Neuronal stem cell (in vitro differentiated cells): ENCODE measurements around the gene PDCD1.

Experiments
- DNase-seq: peaks from one replicate; pipeline ENCODE4 v3.0.0-alpha.2; 2013; ENCODE audit warnings: low spot score
- H2AFZ ChIP-seq: one replicate; pipeline ENCODE4 v1.6.1; 2013; ENCODE audit warnings: mild to moderate bottlenecking, low read length, inconsistent platforms
- H2AK5ac ChIP-seq: 2 replicates; pipeline ENCODE4 v1.6.1; 2013; ENCODE audit warnings: low read depth, mild to moderate bottlenecking, inconsistent platforms, low read length, moderate library complexity, mixed read lengths
- H2BK120ac ChIP-seq: 2 replicates; pipeline ENCODE4 v1.6.1; 2013; ENCODE audit warnings: low read depth, mild to moderate bottlenecking, inconsistent platforms, low read length, moderate library complexity, mixed read lengths
- H2BK12ac ChIP-seq: one replicate; pipeline ENCODE4 v1.6.1; 2013; ENCODE audit warnings: low read length, inconsistent platforms
- H2BK15ac ChIP-seq: 2 replicates; pipeline ENCODE4 v1.6.1; 2013; ENCODE audit warnings: mild to moderate bottlenecking, low read length, inconsistent platforms, mixed read lengths
- H2BK5ac ChIP-seq: one replicate; pipeline ENCODE4 v1.6.1; 2013; ENCODE audit warnings: inconsistent platforms, mild to moderate bottlenecking, low read length, moderate library complexity
- H3K14ac ChIP-seq: one replicate; pipeline ENCODE4 v1.6.1; 2013; ENCODE audit warnings: low read length, inconsistent platforms
- H3K18ac ChIP-seq: 2 replicates; pipeline ENCODE4 v1.6.1; 2013; ENCODE audit warnings: low read length, inconsistent platforms
- H3K23ac ChIP-seq: 2 replicates; pipeline ENCODE4 v1.6.1; 2013; ENCODE audit warnings: low read depth, mild to moderate bottlenecking, mixed read lengths, low read length, inconsistent platforms; ENCODE audit not compliant: poor library complexity
- H3K27ac ChIP-seq: replicated peaks from 3 replicates; pipeline ENCODE4 v1.5.1; 2013; ENCODE audit warnings: low read length, inconsistent platforms
- H3K27me3 ChIP-seq, 3 experiments: 2 replicates each; pipeline ENCODE4 v1.6.1; 2013; ENCODE audit warnings: low read length in 3 of 3, mild to moderate bottlenecking in 2 of 3, inconsistent platforms in 1 of 3, low read depth in 1 of 3, mixed read lengths in 1 of 3, moderate library complexity in 1 of 3; ENCODE audit not compliant: control insufficient read depth in 3 of 3, insufficient read depth in 3 of 3
- H3K36me3 ChIP-seq, 2 donors: replicated peaks in 1 of 2; 2 replicates each; pipeline ENCODE4 v1.6.1; 2013; ENCODE audit warnings: low read length in 2 of 2; ENCODE audit not compliant: control insufficient read depth in 2 of 2, insufficient read depth in 2 of 2
- H3K4ac ChIP-seq: 2 replicates; pipeline ENCODE4 v1.6.1; 2013; ENCODE audit warnings: inconsistent platforms, mild to moderate bottlenecking, low read length, moderate library complexity
- H3K4me1 ChIP-seq, 2 donors: 1 replicate in 1 of 2; 2 replicates in 1 of 2; pipeline ENCODE4 v1.6.1; 2013; ENCODE audit warnings: low read length in 2 of 2, low read depth in 1 of 2; ENCODE audit not compliant: control insufficient read depth in 2 of 2, insufficient read depth in 1 of 2
- H3K4me2 ChIP-seq: one replicate; pipeline ENCODE4 v1.6.1; 2013; ENCODE audit warnings: mild to moderate bottlenecking, low read length, inconsistent platforms; ENCODE audit not compliant: insufficient read depth, poor library complexity, severe bottlenecking
- H3K4me3 ChIP-seq, 2 donors: 2 replicates each; pipeline ENCODE4 v1.5.1; 2013; ENCODE audit warnings: low read length in 2 of 2, mild to moderate bottlenecking in 2 of 2, inconsistent platforms in 1 of 2, moderate library complexity in 1 of 2
- H3K79me1 ChIP-seq: one replicate; pipeline ENCODE4 v1.6.1; 2013; ENCODE audit warnings: low read depth, mild to moderate bottlenecking, inconsistent platforms, low read length, moderate library complexity
- H3K9ac ChIP-seq: one replicate; pipeline ENCODE4 v1.6.1; 2013; ENCODE audit warnings: mild to moderate bottlenecking, low read depth, low read length, inconsistent platforms; ENCODE audit not compliant: poor library complexity
- H3K9me3 ChIP-seq, 2 donors: replicated peaks in 1 of 2; 2 replicates each; pipeline versions ENCODE3 to v1.6.1; 2013; ENCODE audit warnings: low read length in 2 of 2, mild to moderate bottlenecking in 2 of 2, inconsistent platforms in 1 of 2, low read depth in 1 of 2, mixed read lengths in 1 of 2, moderate library complexity in 1 of 2; ENCODE audit not compliant: control insufficient read depth in 2 of 2, insufficient read depth in 1 of 2
- H4K8ac ChIP-seq: one replicate; pipeline ENCODE4 v1.6.1; 2013; ENCODE audit warnings: low read depth, mild to moderate bottlenecking, inconsistent platforms, low read length, moderate library complexity
- H4K91ac ChIP-seq: one replicate; pipeline ENCODE4 v1.6.1; 2013; ENCODE audit warnings: low read length, low read depth, mild to moderate bottlenecking, inconsistent platforms; ENCODE audit not compliant: poor library complexity
- WGBS, 2 donors: extraction: QIAGEN DNeasy Blood & Tissue Kit; methylation state at CpG; one replicate each; pipeline ENCODE4 v1.1.7; 2013; ENCODE audit warnings: missing lambda C conversion rate in 2 of 2, mixed read lengths in 1 of 2; ENCODE audit not compliant: insufficient read length in 2 of 2, insufficient replicate concordance in 1 of 2; ENCODE audit errors: extremely low coverage in 2 of 2; 5-methylcytosine and 5-hydroxymethylcytosine counted together

PDCD1 gene

DNA sequence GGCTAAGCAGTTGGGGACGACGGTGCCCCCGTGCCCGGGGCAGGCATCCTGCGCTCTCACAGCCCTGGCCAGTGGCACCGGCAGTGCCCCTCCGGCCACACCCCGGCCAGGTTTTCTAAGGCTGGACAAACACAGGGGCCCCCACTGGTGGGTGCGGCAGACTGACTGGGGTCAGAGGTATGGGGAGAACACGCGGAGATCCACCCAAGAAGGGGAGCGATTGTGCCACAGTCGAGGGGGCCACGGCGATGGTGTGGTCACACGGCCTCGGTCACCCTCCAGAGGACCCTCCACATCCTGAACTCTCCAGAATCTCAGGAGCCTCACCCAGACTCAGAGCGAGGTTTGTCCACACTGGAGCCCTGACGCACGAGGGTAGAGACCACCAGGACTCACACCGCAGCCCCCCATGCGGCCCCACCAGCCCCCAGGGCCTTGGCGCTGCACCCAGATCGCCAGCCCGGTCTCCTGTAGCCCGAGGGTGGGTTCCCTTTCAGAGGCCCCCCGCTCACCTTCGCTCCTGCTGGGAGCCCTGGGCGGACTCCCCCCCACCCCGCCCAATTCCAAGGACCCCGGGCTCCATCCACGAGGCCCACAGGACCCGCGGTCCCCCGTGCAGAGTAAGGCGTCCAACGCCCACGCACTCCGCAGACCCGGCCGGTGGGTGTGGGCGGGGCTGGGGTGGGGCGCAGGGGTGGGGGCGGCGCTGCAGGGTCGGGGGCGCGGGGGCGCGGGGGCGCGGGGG, 15.2 kb downstream of the PDCD1 start:
- Histone ChIP-seq H3K4me3 (no peak overlapping the region), H2BK120ac (no peak overlapping the region), H2BK12ac (no peak overlapping the region), H3K9ac (no peak overlapping the region), H4K91ac (no peak overlapping the region), H3K9me3 (no peaks in the 10 kb centered on the region), H2AK5ac (peak overlapping the region; percentile 76), H3K27me3 (peaks cover 0 to 17% (median 14%) of the 10 kb centered on the region in 3 experiments), H2AFZ (no peak overlapping the region), H2BK5ac (no peak overlapping the region), H3K36me3 (no peaks in the 10 kb centered on the region), H3K4me1 (peaks cover 0 to 6% of the 10 kb centered on the region in 2 donors), H3K4me2 (peak overlapping the region; percentile 18), H3K27ac (no peak overlapping the region), H2BK15ac (peak overlapping the region; percentile 85), H3K23ac (no peak overlapping the region), H3K18ac (peak overlapping the region; percentile 92), H4K8ac (no peak overlapping the region), H3K4ac (no peak overlapping the region), H3K79me1 (no peaks in the 10 kb centered on the region), H3K14ac (peak overlapping the region; percentile 89)
- DNase-seq, result no peak
- WGBS, 2 donors, result no CpG with 5 or more reads among the region's 52 CpGs

DNA sequence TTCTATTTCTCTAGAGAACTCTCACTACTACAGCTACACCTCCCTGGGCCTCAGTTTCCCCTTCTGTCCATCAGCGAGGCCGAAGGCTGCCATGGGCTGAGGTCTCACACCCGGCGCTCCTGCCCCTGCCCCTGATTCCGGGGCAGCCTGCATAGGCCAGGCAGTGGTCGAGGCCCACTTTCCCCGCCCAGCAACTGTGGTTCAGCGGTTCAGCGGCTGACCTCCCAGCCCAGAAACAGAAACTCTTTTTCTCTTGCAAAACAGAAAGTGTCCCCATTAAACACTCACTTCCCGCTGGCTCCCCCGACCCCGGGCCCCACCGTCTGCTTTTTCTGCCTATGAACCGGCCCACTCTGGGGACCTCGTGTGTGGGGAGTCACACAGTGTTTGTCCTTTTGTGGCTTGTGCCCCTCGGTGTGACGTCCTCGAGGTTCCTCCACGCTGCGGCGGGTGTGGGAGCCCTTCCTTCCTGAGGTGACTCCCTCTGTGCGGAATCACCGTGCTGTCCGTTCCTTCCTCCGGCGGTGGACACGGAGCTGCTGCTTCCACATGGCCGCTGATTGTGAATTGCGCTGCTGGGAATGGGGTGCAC, 16.0 kb downstream of the PDCD1 start:
- Histone ChIP-seq H2AK5ac (peak overlapping the region; percentile 76), H3K4ac (no peak overlapping the region), H3K4me1 (peaks cover 0 to 6% of the 10 kb centered on the region in 2 donors), H2BK12ac (peak overlapping the region; percentile 98), H2BK15ac (peak overlapping the region; percentile 92), H4K91ac (no peak overlapping the region), H3K14ac (no peak overlapping the region), H3K18ac (peak overlapping the region; percentile 80), H3K4me2 (no peak overlapping the region), H3K27me3 (peaks cover 0 to 18% (median 17%) of the 10 kb centered on the region in 3 experiments), H3K36me3 (no peaks in the 10 kb centered on the region), H3K79me1 (no peaks in the 10 kb centered on the region), H4K8ac (no peak overlapping the region), H2AFZ (peak overlapping the region; percentile 16), H3K9ac (no peak overlapping the region), H3K9me3 (no peaks in the 10 kb centered on the region), H3K4me3 (no peak overlapping the region), H3K27ac (no peak overlapping the region), H2BK5ac (peak overlapping the region; percentile 39), H2BK120ac (no peak overlapping the region), H3K23ac (no peak overlapping the region)
- DNase-seq, result no peak
- no CpG with 5 or more reads among the region's 29 CpGs for WGBS, 2 donors

DNA sequence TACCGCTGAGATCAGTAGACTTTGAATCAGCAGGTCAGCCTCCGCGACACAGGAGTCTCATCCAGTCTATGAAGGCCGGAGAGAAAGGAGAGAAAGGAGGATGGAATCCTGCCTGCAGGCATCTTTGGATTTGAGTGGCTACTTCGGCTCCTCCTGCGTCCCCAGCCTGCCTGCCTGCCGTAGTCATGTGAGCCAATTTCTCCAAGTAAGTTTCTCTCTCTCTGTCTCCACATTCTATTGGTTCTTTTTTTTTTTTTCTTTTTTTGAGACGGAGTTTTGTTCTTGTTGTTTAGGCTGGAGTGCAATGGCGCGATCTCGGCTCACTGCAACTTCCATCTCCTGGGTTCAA, 16.7 kb downstream of the PDCD1 start:
- Histone ChIP-seq H3K14ac (no peak overlapping the region), H2BK5ac (no peak overlapping the region), H4K91ac (no peak overlapping the region), H3K4me2 (no peak overlapping the region), H2AK5ac (no peak overlapping the region), H3K9me3 (no peaks in the 10 kb centered on the region), H4K8ac (no peak overlapping the region), H3K4me1 (peaks cover 0 to 6% of the 10 kb centered on the region in 2 donors), H2BK12ac (no peak overlapping the region), H2BK120ac (no peak overlapping the region), H3K27me3 (peaks cover 0 to 22% (median 17%) of the 10 kb centered on the region in 3 experiments), H3K9ac (no peak overlapping the region), H3K79me1 (no peaks in the 10 kb centered on the region), H3K36me3 (no peaks in the 10 kb centered on the region), H3K27ac (no peak overlapping the region), H3K4me3 (no peak overlapping the region), H3K4ac (no peak overlapping the region), H3K18ac (no peak overlapping the region), H2BK15ac (peak overlapping the region; percentile 64), H3K23ac (no peak overlapping the region), H2AFZ (no peak overlapping the region)
- WGBS, 2 donors, result no CpG with 5 or more reads among the region's 11 CpGs
- DNase-seq, result no peak
